ENCODE measurements around the gene KCNH4. TPM values are rescaled to one million over a fixed set of nuclear protein-coding genes. Genes with fewer than 3 reads are reported as not detected.
"Not testable (repeated sequence)": the region's sequence is repeated elsewhere in the genome, so short reads cannot be mapped to it uniquely, and the experiment has no call there.

KCNH4 gene
- polyA plus RNA-seq (ENCODE audit: insufficient read length): 0.10 TPM

DNA sequence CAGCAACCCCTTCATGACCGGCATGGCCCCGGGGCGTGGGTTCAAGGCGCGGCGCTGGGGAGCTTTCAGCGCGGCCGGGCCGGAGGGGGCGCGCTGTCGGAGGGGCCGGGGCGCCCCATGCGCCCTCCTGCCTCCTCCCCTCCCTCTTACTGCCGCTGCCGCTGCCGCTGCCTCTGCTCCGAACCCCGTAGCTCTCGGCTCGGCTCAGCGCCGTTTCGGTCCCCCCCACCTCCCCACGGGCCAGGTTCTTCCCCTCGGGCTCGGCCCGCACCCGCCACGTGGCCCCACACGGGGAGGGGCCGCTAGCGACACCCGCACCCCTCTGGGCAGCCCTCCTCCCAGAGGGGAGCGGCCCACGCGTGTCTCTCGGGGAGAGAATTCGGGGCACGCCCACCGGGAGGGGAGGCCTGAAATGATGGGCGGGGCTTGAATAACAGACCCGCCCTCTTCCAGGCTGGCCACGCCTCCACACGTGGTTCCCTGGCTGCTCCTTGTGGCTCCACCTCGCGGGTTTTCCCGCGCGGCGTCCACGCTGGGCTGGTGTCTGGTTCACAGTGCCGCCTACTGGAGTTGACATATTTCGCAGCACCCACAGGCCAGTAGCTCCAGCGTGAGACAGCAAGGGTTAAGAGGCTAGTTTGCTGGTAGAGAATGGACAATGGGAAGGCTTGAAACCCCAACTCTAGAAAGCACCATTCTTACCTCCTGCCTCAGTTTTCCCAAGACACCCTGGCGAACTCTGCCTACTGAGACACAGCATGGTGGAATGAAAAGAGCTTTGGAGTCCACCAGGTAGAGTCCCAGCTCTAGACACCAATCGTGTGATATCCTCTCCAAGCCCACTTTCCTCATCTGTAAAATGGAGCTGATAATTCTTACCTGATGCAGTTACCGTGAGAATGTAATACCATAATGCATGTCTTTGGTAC is at the start of gene KCNH4:
Gene KCNH4, minus strand, starts transcription at position 221 of the 929 bp plus-strand sequence. Its CDS starts 197 bp downstream, at position 24.
- peak; percentile 30 for DNase-seq

DNA sequence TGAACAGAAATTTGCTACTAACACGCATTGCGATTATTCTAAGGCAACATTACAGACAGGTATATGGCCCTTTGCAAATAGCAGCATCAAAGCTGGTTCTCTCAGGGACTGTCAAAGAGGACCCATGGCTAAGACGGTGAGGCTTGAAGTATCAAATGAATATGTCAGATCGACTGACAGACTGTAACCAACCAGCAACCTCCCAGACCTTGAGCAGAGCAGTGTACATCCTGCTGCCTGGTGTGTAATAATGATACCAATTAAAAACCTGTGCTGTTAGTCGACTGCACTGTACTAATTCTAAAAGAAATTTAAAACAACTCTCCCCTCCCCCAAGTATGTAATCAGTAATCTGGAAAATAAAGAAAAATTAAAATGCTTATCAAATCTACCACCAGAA is 49.3 kb upstream of the KCNH4 start:
- no peak for DNase-seq

DNA sequence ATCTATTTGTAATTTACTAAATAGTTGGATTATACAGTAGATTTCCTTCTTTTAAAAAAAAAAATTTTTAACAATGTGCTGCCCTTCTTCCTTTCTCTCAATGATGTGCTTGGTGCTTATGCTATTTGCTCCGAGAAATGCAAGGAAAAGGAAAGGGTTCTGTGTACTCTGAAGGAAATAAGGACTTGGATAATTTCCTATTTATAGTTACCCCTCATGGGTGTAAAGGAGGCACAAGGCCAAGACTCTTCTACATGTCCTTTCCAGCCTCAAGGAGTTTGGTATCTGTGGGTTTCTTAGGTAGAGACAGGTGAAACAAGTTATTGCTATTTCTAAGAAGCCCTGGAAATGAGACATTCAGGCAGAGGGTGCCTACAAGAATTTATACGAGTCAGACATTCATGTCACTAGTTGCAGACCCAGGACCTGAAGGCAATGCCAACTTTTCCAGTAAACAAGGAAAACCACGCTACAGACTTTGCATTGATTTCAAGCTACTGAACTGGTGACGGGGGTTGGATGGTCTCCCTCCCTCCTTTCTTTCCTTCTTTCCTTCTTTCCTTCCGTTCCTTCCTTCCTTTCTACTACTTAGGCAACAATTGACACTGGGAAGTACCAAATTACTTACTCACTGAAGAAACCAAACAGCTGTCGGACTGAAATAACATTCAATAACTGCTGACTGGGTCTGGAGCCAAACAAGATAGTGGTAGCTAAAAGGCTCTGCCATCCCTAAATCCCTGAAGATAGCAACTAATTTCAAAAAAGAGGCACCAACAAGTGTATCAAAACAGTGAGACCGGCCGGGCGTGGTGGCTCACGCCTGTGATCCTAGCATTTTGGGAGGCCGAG is 47.1 kb upstream of the KCNH4 start:
- DNase-seq: peak; percentile 19

DNA sequence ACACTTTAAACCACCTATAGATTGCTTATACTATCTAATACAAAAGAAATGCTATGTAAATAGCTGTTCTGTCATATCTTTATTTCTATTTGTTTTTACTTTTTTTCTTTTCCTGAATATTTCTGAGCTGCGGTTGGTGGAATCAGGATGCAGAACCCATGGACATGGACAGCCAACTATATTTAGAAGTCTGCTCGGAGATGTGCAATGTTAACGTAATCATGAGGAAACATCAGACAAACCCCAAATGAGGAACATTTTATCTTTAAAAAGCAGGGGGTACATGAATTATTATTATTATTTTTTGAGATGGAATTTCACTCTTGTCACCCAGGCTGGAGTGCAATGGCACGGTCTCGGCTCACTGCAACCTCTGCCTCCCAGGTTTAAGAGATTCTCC is 44.7 kb upstream of the KCNH4 start:
- DNase-seq: no peak

DNA sequence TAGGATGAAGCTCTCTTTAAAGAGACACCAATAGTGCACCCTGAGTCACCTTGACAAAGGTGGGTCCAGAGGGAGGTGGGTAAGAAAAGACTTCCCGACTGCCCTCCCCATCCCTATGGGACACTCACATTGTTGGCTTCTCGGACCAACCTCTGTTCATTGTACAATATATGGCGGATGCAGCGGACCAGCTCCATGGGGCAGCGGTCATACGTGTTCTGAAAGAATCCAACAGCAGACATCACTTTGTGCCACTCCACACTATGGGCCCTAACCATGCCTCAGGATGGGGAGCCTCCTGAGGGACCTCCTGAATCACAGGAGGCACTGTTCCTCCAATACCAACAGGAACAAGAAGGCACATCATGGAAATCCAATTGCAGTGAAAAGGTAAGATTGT is 43.7 kb upstream of the KCNH4 start:
- no peak for DNase-seq

DNA sequence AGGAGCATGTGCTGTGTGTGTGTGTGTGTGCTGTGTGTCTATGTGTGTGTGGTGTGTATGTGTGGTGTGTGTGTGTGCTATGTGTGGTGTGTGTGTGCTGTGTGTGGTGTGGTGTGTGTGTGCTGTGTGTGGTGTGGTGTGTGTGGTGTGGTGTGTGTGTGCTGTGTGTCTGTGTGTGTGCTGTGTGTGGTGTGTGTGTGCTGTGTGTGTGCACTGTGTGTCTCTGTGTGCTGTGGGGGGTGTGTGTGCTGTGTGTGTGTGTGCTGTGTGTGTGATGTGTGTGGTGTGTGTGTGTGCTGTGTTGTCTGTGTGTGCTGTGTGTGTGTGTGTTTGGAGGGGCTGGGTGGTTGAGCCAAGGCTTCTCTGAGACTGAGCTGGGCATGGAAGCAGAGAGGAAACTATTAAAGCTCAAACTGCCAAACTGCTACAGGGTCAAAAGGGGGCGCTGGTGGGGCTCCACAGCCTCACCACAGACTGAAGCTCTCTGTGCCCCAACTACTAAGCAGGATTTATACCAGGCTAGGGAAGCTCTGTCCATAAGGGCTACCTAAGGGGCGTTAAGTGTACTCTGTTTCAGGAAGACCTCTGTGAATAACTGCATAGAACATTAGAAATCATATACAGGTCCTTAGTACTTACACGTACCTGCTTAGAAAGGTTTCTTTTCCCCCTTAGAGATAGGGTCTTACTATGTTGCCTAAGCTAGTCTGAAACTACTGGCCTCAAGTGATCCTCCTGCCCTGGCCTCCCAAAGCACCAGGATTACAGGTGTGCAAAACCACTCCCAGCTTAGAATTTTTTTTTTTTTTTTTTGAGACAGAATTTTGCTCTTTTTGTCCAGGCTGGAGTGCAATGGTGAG is 41.2 kb upstream of the KCNH4 start:
- DNase-seq: peak; percentile 20

DNA sequence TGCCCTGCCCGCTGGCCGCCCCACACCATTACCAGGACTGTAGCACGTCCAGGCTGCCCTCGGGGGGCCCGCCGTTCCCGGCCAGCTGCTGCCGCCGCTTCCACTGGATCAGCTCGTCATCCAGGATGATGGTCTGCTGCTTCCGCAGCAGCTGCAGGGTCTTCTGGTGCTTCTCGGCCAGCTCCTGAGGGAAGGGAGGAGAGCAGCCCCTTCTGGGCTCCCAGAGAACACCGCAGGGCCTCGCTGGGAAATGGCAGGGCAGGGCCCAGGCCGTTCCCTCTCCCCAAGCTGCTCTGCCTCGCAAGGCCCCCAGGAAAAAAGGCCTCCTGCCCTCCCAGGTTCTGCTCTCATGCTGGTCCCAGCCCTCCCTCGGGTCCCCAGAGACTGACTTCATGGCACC is 38.3 kb upstream of the KCNH4 start:
- not testable (repeated sequence) for DNase-seq

DNA sequence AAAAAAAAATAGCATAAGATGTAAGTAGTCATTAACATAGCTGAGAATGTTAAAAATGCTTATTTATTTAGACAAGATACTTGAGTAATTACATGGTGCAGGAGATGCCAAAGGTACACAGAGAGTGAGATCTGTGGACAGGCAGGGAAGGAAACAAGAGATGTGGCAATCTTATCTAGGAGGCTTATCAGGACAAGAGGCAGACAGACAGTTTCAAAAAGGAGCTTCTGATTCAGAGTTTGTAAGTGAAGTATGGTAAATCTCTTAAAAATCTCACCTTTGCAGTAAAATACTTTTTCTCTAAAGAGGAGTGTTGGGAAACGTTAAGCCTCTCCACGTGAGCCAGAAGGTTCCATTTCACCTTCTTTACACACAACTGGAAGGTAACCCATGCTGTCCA is 33.2 kb upstream of the KCNH4 start:
- no peak for DNase-seq

DNA sequence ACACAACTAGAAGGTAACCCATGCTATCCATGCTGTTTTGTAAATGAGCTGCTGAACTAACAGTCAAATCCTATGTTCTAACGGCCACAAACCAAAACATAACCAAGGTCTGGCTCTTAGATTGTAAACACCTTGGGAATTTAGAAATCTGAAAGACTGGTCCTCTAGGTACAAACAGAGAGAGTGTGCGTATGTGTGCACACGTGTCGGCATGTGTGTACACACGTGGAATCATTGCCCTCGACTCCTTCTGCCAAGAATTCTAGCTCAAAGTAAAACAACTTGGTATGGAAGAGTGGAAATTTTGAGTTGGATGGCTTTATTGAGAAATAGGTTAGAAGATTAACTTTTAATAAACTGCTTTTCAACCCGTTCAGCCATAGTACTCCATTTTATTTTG is 31.4 kb upstream of the KCNH4 start:
- DNase-seq: no peak

DNA sequence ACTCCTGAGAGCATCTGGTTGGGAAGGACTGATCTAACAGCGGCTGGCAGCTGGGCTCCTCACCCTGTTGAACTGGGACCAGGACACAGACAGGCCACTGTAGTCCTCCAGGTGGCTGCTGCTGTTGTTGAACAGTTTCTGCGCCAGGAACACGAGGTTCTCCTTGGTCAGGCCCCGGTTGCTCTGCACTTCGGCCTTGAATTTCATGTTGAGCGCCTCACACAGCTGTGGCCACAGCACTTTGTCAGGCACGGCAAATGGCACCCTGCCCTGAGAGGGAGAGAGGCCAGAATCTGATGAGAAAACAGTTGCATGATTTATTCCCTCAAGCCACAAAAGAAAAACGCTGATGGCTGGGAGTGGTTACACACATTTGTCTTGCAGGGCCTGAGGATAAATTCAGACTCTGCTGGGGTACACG is 31.0 kb upstream of the KCNH4 start:
- DNase-seq: peak; percentile 47

DNA sequence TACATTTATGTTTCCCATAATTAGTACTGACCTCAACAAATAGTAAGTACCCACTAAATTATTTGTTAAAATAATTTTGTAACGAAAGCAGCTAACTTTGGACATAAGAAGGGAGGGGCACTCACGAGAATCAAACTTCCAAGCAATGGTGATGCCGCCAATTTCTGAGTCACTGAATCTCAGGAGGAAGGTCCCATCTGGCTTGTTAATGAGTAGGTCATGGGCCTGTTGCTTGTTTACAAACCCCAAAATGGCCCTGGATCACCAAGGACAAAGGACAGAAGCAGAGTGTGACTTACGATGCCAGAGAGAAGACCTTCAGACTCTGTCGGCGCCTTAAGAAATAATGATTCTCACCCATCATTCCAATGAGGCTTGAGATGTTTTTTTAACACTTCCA is 29.1 kb upstream of the KCNH4 start:
- no peak for DNase-seq

DNA sequence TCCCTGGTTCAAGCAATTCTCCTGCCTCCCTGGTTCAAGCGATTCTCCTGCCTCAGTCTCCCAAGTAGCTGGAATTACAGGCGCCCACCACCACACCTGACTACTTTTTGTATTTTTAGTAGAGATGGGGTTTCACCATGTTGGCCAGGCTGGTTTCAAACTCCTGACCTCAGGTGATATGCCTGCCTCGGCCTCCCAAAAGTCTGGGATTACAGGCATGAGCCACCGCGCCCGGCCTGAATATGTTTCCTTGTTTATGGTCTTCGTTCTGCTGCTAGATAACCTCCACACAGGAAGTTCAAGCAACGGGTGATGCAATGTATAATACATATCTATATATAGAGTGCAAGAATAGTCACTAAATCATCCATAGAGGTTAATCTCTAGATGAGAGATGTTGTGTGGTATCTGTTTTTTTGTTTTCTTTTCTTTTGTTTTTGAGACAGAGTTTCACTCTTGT is 25.2 kb upstream of the KCNH4 start:
- not testable (repeated sequence) for DNase-seq

DNA sequence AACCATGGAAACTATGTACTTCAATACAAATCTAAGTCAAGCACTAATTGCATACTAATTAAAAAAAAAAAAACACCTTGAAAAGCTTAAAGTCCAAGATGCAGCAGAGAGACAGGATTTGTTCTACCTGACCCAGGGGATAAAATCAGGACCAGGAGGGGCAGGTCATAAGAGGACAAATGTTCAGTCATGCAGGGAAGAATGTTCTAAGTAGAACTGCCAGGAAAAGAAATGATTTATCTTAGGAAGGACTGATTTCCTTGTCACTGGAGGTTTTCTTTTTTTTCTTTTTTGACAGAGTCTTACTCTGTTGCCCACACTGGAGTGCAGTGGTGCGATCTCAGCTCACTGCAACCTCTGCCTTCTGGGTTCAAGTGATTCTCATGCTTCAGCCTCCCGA is 22.4 kb upstream of the KCNH4 start:
- no peak for DNase-seq

DNA sequence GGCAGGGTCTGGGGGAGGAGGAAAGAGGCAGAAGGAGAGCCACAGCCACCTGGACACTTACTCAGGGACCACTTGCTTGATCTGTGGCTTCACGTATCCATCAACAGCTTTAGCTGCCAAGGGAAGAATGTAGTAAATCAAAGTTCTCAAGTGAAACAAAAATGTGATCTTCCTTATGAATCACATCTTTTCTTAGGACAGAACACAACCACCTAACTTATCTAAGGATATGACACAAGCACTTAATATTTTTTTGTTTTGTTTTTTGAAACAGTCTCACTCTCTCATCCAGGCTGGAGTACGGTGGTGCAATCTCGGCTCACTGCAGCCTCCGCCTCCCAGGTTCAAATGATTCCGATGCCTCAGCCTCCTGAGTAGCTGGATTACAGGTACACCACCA is 21.8 kb upstream of the KCNH4 start:
- DNase-seq: no peak

DNA sequence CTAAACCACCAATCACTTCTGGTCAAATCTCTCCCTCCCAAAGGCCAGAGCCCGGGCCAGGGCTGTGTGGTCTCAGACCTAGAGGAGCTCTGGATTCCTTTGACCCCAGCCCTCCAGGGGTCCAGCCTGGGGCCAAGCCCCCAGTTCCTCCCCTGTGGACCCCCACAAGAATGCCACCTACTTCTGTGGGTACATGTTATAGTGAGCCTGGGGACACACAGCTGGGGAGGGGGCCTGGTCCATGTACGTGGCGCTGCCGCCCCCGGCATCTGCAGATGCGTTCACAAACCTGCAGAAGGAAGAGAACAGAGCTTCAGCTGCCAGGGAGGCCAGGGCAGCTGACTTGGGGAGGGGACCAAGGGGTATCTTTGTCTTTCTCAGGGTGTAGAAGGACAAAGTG is 21.2 kb upstream of the KCNH4 start:
- DNase-seq: no peak

DNA sequence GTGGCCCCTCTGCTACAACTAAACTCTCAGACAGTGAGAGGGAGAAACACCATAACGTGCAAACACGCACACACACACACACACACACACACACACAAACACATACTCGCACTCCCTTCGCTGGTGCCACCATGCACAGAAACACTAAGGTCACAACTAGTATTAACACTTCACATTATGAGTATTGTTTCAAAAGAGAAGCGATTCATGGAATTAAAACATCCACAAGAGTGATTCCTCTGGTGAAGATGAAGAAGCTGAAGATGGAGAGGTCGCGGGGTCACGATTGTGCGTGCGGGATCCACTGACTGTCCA is 20.5 kb upstream of the KCNH4 start:
- DNase-seq: no peak

DNA sequence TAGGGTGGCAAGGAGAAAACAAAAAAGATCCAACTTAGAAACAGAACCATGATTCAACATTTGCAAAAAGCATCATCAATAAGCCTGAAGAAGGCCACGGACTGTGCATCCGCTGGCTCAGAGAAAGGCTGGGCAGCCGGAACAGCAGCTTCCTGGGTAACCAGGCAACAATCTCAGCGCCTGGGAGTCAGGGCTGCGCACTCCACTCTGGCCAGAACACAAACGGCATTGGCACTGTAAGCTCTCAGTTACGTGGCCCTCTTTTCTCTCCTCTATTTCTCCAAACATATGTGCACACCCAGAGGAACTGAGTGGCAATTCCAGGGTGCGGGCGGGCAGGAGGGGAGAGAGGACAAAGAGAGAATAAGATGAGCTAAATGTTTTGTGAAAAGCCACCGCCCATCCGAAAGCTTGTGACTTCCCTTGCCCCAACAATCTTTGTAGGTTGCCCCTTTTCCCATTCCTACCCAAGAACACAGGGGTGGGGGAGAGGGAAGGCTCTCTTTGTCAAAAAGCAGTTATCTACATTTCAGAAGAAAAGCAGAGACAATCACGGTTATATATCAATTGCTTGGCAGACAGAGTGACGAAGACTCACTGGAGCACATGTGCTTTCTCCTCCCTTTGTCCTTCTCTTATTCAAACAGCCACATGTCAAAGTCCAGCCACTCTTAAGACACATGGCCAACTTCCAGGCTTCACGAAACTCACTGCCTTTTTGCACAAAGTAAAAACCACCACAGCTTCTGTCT is 19.9 kb upstream of the KCNH4 start:
- DNase-seq: no peak

DNA sequence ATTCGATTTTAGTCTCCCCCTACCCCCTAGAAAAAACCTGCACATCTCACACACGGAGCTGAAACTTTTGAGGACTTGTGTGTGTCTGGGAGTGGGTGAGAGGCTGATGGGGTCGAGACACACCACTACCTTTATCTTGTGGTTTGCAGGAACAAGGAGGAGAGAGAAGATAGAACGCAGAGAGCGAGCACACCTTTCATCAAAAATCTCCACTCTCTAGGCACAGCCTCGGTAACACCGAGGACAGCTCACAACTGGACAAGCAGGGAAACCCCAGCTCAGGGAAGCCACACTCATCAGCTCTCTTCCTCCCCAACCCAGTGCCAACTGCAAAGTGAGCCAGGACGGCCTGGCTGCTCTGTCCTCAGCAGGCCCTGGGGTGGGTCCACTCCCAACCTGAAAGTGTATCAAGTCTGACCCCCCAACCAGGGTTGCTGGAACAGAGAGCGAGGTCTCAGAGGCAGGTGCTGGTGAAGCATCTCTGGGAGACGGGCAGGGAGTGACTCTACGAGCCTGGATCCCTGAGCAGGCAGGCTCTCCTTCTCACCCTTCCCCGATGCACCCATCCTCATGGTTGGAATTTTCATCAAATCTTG is 18.6 kb upstream of the KCNH4 start:
- no peak for DNase-seq

DNA sequence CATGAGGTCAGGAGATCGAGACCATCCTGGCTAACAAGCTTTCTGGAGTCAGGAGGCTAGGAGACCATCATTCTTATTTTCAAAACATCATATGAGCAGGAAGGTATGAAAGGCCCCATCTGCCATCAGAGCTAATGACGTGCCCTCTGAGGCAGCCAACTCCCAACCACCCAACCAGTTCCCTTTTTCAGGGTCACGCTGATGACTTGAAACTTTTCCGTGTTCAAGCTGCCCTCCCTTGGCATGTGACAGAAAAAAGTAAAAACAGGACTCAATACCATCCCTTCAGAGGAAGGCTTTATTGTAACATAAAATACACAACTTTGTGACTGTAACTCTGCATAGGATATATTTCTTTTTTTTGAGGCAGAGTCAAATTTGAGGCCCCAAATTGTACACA is 18.0 kb upstream of the KCNH4 start:
- DNase-seq: peak; percentile 18

DNA sequence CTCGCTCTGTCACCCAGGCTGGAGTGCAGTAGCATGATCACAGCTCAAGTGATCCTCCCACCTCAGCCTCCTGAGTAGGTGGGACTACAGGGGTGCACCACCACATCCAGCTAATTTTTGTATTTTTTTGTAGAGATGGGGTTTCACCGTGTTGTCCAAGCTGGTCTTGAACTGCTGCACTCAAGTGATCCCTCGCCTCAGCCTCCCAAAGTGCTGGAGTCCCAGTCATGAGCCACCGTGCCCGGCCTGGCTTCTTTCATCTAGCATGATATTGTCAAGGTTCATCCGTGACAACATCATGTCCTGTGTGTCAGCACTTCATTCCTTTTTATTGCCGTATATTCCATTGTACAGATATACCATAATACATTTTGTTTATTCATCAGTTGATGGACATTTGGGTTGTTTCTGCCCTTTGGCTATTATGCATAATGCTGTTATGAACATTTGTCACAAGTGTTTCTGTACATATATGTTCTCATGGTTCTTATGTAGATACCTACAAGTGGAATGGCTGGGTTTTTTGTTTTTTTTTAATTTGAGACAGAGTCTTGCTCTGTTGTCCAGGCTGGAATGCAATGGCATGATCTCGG is 16.7 kb upstream of the KCNH4 start:
- DNase-seq: no peak
